Liver (tissue), 9 donors: ENCODE data around the gene PCCB. TPM values are rescaled to one million over a fixed set of nuclear protein-coding genes. Genes with fewer than 3 reads are reported as not detected.

Experiments
- DNase-seq: peaks from one replicate; pipeline ENCODE4 v3.0.0-alpha.2; 2017; ENCODE audit warnings: low spot score
- H3K27ac ChIP-seq, 2 donors: one replicate each; pipeline ENCODE4 v1.7.0; 2013; ENCODE audit warnings: inconsistent platforms in 2 of 2, low read length in 2 of 2, control low read depth in 1 of 2, low read depth in 1 of 2, mild to moderate bottlenecking in 1 of 2
- H3K27me3 ChIP-seq, 4 donors: one replicate each; pipeline versions ENCODE4 v1.6.1 to v1.7.0; 2013; ENCODE audit warnings: low read length in 3 of 4, inconsistent platforms in 1 of 4, mild to moderate bottlenecking in 1 of 4, moderate library complexity in 1 of 4; ENCODE audit not compliant: control insufficient read depth in 4 of 4, insufficient read depth in 4 of 4
- H3K36me3 ChIP-seq, 4 donors: one replicate each; pipeline versions ENCODE4 v1.6.1 to v1.7.0; 2013; ENCODE audit warnings: low read length in 3 of 4, mild to moderate bottlenecking in 3 of 4, low read depth in 1 of 4, moderate library complexity in 1 of 4; ENCODE audit not compliant: control insufficient read depth in 4 of 4, insufficient read depth in 3 of 4
- H3K4me1 ChIP-seq, 4 donors: one replicate each; pipeline versions ENCODE4 v1.6.1 to v1.7.0; 2013; ENCODE audit warnings: low read length in 3 of 4, mild to moderate bottlenecking in 3 of 4, moderate library complexity in 1 of 4; ENCODE audit not compliant: control insufficient read depth in 4 of 4, insufficient read depth in 4 of 4
- H3K4me3 ChIP-seq, 3 donors: one replicate each; pipeline versions ENCODE4 v1.6.1 to v1.7.0; 2013; ENCODE audit warnings: low read length in 3 of 3, control low read depth in 1 of 3, low read depth in 1 of 3, mild to moderate bottlenecking in 1 of 3
- H3K9ac ChIP-seq, 2 donors: one replicate each; pipeline ENCODE4 v1.7.0; 2013; ENCODE audit warnings: low read length in 2 of 2, mild to moderate bottlenecking in 2 of 2, moderate library complexity in 2 of 2, control low read depth in 1 of 2, low read depth in 1 of 2
- H3K9me3 ChIP-seq, 4 donors: one replicate each; pipeline versions ENCODE4 v1.6.1 to v1.7.0; 2013; ENCODE audit warnings: low read length in 3 of 4; ENCODE audit not compliant: control insufficient read depth in 4 of 4
- EGR1 ChIP-seq, 2 donors: IDR thresholded peaks; 2 replicates each; pipeline ENCODE4 v1.6.1; 2016 to 2018; ENCODE audit warnings: antibody characterized with exemption in 2 of 2, low read depth in 2 of 2
- FOXA2 ChIP-seq: IDR thresholded peaks from 2 replicates; pipeline ENCODE4 v1.6.1; 2016; ENCODE audit warnings: antibody characterized with exemption
- GABPA ChIP-seq, 2 donors: IDR thresholded peaks in 1 of 2; conservative IDR thresholded peaks in 1 of 2; 2 replicates each; pipeline ENCODE4 v1.6.1; 2016; ENCODE audit warnings: antibody characterized with exemption in 2 of 2, mild to moderate bottlenecking in 1 of 2, moderate library complexity in 1 of 2
- HNF4A ChIP-seq, 2 donors: conservative IDR thresholded peaks; 2 replicates each; pipeline ENCODE4 v1.6.1; 2016; ENCODE audit warnings: antibody characterized with exemption in 2 of 2, mild to moderate bottlenecking in 2 of 2
- HNF4G ChIP-seq: IDR thresholded peaks from 2 replicates; pipeline ENCODE4 v1.6.1; 2016; ENCODE audit warnings: antibody characterized with exemption
- JUND ChIP-seq, 2 donors: IDR thresholded peaks; 2 replicates each; pipeline ENCODE4 v1.6.1; 2016; ENCODE audit warnings: antibody characterized with exemption in 2 of 2
- NR2F2 ChIP-seq: IDR thresholded peaks from 2 replicates; pipeline ENCODE4 v1.6.1; 2016; ENCODE audit warnings: antibody characterized with exemption
- RAD21 ChIP-seq, 2 donors: IDR thresholded peaks; 2 replicates each; pipeline ENCODE4 v1.6.1; 2016; ENCODE audit warnings: antibody characterized with exemption in 2 of 2, mild to moderate bottlenecking in 2 of 2
- RXRA ChIP-seq, 2 donors: IDR thresholded peaks; 2 replicates each; pipeline ENCODE4 v1.6.1; 2017 to 2018; ENCODE audit warnings: antibody characterized with exemption in 2 of 2, mild to moderate bottlenecking in 1 of 2
- SP1 ChIP-seq: IDR thresholded peaks from 2 replicates; pipeline ENCODE4 v1.6.1; 2018; ENCODE audit warnings: antibody characterized with exemption, mild to moderate bottlenecking
- TAF1 ChIP-seq: conservative IDR thresholded peaks from 2 replicates; pipeline ENCODE4 v1.6.1; 2016; ENCODE audit warnings: antibody characterized with exemption, mild to moderate bottlenecking
- WGBS: extraction: QIAGEN DNeasy Blood & Tissue Kit; methylation state at CpG from one replicate; pipeline ENCODE4 v1.1.7; 2013; 5-methylcytosine and 5-hydroxymethylcytosine counted together
- polyA plus RNA-seq, 2 donors: library from polyadenylated mRNA; stranded (reverse) in 1 of 2; unstranded in 1 of 2; fragments of 200-250 nt in 1 of 2; fragments of >200 nt in 1 of 2; fragmentation: Nextera tagmentation in 1 of 2; extraction: Ambion mirVana in 1 of 2; gene quantifications; one replicate each; pipeline versions ENCODE4 v1.2.1 to v1.2.3, GENCODE V29; 2013 to 2015
- total RNA-seq, 2 donors: library from RNA; depleted of rRNA; stranded (reverse); fragments of >200 nt; gene quantifications; one replicate each; pipeline ENCODE4 v1.2.3, GENCODE V29; 2014
- TF ChIP-seq, protein P1 (sequence below): IDR thresholded peaks from 2 replicates; pipeline ENCODE4 v1.6.1; 2016; ENCODE audit warnings: antibody characterized with exemption, mild to moderate bottlenecking
- TF ChIP-seq, protein P2 (sequence below): IDR thresholded peaks from 2 replicates; pipeline ENCODE4 v1.6.1; 2016; ENCODE audit warnings: antibody characterized with exemption
- TF ChIP-seq, protein P3 (sequence below): IDR thresholded peaks from 2 replicates; pipeline ENCODE4 v1.6.1; 2016; ENCODE audit warnings: antibody characterized with exemption
- donor health status: healthy.
- donor health status: healthy.
- donor health status: healthy.
- donor health status: healthy.
- donor health status: healthy.

Gene PCCB
- total and polyA plus RNA-seq, 4 donors = 72.8 to 120 (median 95.0) TPM

DNA sequence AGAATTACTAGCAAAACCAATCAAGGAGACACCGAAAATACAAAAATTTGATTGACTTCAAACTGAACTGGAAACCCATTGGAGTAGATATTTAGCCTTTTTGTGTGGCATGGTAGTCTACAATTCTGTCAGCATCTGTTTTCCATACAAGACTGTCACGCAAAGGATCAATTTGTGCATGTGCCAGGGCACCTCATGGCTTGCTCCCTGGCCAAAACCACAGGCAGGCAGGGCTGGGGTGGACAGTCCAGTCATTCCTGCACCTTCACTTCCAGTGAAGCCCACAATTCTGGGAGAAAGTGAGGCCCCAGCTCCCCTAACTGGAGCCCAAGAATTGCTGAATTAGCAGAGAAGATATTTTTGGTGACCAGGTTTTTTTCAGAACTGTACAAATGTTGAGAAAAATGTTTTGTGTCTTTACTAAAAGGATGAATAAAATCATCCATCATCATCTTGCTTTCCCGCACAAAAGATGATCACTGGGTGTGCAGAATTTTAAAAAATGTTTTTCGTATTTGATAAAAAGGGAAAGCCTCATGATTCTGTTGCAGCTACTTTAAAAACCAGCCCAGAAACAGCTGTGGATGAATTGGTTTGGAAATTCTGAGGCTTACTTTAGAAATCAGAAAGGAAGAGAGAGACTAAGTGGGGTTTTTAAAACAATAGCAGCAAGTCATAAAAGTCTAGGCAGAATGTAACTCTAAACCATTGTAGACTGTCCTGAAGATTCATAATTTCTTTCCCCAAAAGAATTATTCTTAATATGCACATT is 86.4 kb downstream of the PCCB start (continued):
- TF ChIP-seq, protein P1, sequence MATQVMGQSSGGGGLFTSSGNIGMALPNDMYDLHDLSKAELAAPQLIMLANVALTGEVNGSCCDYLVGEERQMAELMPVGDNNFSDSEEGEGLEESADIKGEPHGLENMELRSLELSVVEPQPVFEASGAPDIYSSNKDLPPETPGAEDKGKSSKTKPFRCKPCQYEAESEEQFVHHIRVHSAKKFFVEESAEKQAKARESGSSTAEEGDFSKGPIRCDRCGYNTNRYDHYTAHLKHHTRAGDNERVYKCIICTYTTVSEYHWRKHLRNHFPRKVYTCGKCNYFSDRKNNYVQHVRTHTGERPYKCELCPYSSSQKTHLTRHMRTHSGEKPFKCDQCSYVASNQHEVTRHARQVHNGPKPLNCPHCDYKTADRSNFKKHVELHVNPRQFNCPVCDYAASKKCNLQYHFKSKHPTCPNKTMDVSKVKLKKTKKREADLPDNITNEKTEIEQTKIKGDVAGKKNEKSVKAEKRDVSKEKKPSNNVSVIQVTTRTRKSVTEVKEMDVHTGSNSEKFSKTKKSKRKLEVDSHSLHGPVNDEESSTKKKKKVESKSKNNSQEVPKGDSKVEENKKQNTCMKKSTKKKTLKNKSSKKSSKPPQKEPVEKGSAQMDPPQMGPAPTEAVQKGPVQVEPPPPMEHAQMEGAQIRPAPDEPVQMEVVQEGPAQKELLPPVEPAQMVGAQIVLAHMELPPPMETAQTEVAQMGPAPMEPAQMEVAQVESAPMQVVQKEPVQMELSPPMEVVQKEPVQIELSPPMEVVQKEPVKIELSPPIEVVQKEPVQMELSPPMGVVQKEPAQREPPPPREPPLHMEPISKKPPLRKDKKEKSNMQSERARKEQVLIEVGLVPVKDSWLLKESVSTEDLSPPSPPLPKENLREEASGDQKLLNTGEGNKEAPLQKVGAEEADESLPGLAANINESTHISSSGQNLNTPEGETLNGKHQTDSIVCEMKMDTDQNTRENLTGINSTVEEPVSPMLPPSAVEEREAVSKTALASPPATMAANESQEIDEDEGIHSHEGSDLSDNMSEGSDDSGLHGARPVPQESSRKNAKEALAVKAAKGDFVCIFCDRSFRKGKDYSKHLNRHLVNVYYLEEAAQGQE = no peak

DNA sequence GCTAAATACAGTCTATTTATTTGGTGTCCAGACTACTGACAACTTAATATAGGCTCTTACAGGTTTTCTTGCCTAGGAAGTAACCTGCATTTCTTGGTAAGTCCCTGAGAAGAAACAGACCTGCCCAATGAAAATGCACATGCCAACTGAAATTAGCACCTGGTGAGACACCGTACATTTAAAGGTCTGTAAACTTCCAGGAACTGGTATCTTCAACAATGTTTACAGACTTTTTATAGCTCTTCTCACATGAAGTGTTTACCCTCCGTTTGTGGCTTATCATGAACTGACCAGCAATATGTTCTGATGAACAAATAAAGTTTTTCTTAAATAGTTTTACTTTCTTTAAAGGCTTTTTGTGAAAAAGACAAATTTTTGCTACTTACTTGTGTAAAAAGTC is 93.3 kb downstream of the PCCB start:
- H3K4me1 ChIP-seq = no peaks in the 10 kb centered on the region
- peaks cover under 1 to 7% (median 4%) of the 10 kb centered on the region in 4 donors for H3K36me3 ChIP-seq
- no peak overlapping the region for H3K27ac ChIP-seq
- no peak overlapping the region for H3K9ac ChIP-seq
- 57% methylated on average over 2 of the region's 2 CpGs for WGBS
- no peaks in the 10 kb centered on the region for H3K27me3 ChIP-seq
- DNase-seq = no peak
- H3K4me3 ChIP-seq = no peak overlapping the region
- H3K9me3 ChIP-seq = no peaks in the 10 kb centered on the region
- TF ChIP-seq RAD21 (IDR thresholded peaks at IDR 0.05) = no peak
- TF ChIP-seq, protein P2, sequence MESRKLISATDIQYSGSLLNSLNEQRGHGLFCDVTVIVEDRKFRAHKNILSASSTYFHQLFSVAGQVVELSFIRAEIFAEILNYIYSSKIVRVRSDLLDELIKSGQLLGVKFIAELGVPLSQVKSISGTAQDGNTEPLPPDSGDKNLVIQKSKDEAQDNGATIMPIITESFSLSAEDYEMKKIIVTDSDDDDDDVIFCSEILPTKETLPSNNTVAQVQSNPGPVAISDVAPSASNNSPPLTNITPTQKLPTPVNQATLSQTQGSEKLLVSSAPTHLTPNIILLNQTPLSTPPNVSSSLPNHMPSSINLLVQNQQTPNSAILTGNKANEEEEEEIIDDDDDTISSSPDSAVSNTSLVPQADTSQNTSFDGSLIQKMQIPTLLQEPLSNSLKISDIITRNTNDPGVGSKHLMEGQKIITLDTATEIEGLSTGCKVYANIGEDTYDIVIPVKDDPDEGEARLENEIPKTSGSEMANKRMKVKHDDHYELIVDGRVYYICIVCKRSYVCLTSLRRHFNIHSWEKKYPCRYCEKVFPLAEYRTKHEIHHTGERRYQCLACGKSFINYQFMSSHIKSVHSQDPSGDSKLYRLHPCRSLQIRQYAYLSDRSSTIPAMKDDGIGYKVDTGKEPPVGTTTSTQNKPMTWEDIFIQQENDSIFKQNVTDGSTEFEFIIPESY = no peak
- no peak for TF ChIP-seq RXRA (IDR thresholded peaks at IDR 0.05)
- TF ChIP-seq, protein P1 = no peak
- no peak for TF ChIP-seq HNF4A (conservative IDR thresholded peaks at IDR 0.05)
- no peak for TF ChIP-seq FOXA2
- no peak for TF ChIP-seq GABPA (IDR thresholded peaks at IDR 0.05 in 1 of 2, conservative IDR thresholded peaks at IDR 0.05 in 1 of 2)
- no peak for TF ChIP-seq TAF1
- TF ChIP-seq SP1 = no peak
- no peak for TF ChIP-seq EGR1 (IDR thresholded peaks at IDR 0.05; ENCODE audit: low read depth in 2 of 2)
- no peak for TF ChIP-seq NR2F2
- TF ChIP-seq, protein P3, sequence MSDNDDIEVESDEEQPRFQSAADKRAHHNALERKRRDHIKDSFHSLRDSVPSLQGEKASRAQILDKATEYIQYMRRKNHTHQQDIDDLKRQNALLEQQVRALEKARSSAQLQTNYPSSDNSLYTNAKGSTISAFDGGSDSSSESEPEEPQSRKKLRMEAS = no peak
- TF ChIP-seq HNF4G = no peak
- TF ChIP-seq JUND (IDR thresholded peaks at IDR 0.05) = no peak
